ENCODE results near the gene SMDT1. TPM values are rescaled to one million over a fixed set of nuclear protein-coding genes. Genes with fewer than 3 reads are reported as not detected.
A peak's percentile ranks its signal among the peaks of the same experiment; 100 is the strongest.

Gene SMDT1, protein sequence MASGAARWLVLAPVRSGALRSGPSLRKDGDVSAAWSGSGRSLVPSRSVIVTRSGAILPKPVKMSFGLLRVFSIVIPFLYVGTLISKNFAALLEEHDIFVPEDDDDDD
- polyA plus RNA-seq (2011; rRNA removed) (26.7 and 27.1 TPM in 2 replicates), polyA plus RNA-seq (2017; fragmentation: RNase III; extraction: RNeasy Plus Mini Kit Qiagen cat#74134 plus additional on column Dnase treatment) (23.9 to 29.7 TPM (median 25.3 TPM) in 3 replicates), polyA minus RNA-seq (2011; rRNA and poly(A)+ RNA removed) (5.5 and 5.7 TPM in 2 replicates)
- 29.9 and 35.1 TPM in 2 replicates for polyA plus RNA-seq (2012; cell fraction: cytosol; rRNA removed)
- 11.6 and 13.6 TPM in 2 replicates for polyA plus RNA-seq (2012; cell fraction: nucleus; rRNA removed)

DNA sequence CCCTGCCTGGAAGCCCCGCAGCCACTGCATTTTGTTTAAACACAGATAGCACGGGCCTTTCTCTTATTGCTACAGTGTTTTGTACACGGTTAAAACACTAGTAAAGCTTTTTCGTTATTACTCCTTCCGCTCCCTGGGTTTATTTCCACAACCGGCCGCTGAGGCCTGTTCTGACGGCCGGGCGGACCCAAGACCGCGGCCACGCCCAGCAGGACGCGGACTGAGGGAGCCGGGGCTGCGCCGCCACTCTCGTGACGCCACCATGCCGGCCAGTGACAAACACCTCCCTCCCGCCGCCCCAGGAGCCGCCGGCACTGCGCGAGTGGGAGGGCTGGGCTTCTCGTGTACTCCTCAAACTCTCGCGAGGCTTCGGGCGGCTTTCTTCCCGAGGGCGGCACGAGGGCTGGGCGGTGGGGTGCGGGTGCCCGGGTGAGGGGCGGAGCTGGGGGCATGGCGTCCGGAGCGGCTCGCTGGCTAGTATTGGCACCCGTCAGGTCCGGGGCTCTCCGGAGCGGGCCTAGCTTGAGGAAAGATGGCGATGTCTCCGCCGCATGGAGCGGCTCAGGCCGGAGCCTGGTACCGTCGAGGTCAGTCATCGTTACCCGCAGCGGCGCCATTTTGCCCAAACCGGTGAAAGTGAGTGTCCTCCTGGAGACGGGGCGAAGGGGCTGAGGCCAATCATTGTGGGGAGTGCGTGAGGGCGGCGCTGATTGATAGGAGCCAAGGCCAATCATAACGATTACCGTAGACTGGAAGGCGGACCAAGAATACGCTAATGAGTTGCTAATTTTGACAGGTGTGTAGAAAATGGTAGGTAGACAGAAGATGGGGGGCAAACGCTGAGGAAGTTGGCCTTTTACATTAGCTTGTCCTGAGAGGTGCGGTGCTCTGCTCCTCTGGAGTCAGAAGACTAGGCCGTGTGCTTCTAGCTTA is at the start of gene SMDT1:
Gene SMDT1 (plus strand): TSS at position 382 of the 933 bp plus-strand sequence. CDS start 69 bp downstream, at position 451.
- Histone ChIP-seq H3K9me3 (peaks cover 7% of the 10 kb centered on the region; the same call in 1 of the 3 replicates), H3K4me1 (peaks cover 3% of the 10 kb centered on the region; the same call in 1 of the 3 replicates), H3K4me2 (peak within 1 kb of the TSS; percentile 74), H3K27ac (peak within 1 kb of the TSS; percentile 85 to 92), H3K4me3 (peak within 1 kb of the TSS; percentile 62)
- FAIRE-seq (no peak), ATAC-seq (peak; percentile 94 to 96), DNase-seq (ENCODE audit: low read depth in 1 of 2, low spot score in 1 of 2) (peak; percentile 97)
- ChIA-PET CTCF (interaction anchor here (0.6 to 4.4 kb wide), 5 partner anchors 11 to 383 kb away, joined by 3 to 23 read pairs (median 5); partner anchors contain the start of gene NDUFA6), POLR2A (interaction anchor here (0.6 to 1.7 kb wide), 7 partner anchors 9 to 365 kb away, joined by 3 to 18 read pairs (median 3); partner anchors contain the start of genes NAGA, NDUFA6 and WBP2NL)
- 5% methylated on average over 22 of the region's 71 CpGs for WGBS (ENCODE audit: missing lambda C conversion rate)
- 0 out of 2 replicates have a peak, but pooled peaks have one; percentile 46 for TF ChIP-seq ZSCAN20 (CRISPR knock-in tag; IDR thresholded peaks at IDR 0.05)
- TF ChIP-seq, protein P1, sequence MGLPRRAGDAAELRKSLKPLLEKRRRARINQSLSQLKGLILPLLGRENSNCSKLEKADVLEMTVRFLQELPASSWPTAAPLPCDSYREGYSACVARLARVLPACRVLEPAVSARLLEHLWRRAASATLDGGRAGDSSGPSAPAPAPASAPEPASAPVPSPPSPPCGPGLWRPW (IDR thresholded peaks at IDR 0.05) = no peak
- TF ChIP-seq CHD4 (IDR thresholded peaks at IDR 0.05; ENCODE audit: borderline replicate concordance) = no peak
- TF ChIP-seq ESRRA (IDR thresholded peaks at IDR 0.05; ENCODE audit: borderline replicate concordance, low read length) = no peak
- TF ChIP-seq CHD2 (IDR thresholded peaks at IDR 0.05; ENCODE audit: low read length, partially characterized antibody) = peak; percentile 86
- peak; percentile 70 for TF ChIP-seq PHF8 (IDR thresholded peaks at IDR 0.05; ENCODE audit: borderline replicate concordance, low read depth)
- peak; percentile 85 for TF ChIP-seq FOXS1 (CRISPR knock-in tag; IDR thresholded peaks at IDR 0.05)
- TF ChIP-seq MYC (IDR thresholded peaks at IDR 0.05; ENCODE audit: borderline replicate concordance, low read length) = peak; percentile 49; the same call in 1 of the 2 replicates
- peak; percentile 96 for TF ChIP-seq HOXB5 (CRISPR knock-in tag; IDR thresholded peaks at IDR 0.05)
- TF ChIP-seq, protein P2, sequence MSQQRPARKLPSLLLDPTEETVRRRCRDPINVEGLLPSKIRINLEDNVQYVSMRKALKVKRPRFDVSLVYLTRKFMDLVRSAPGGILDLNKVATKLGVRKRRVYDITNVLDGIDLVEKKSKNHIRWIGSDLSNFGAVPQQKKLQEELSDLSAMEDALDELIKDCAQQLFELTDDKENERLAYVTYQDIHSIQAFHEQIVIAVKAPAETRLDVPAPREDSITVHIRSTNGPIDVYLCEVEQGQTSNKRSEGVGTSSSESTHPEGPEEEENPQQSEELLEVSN (IDR thresholded peaks at IDR 0.05; ENCODE audit: borderline replicate concordance, low read depth) = peak; percentile 79; the same call in 1 of the 2 replicates
- 0 out of 2 replicates have a peak, but pooled peaks have one; percentile 12 for TF ChIP-seq MAZ (IDR thresholded peaks at IDR 0.05; ENCODE audit: borderline replicate concordance, low read depth, low read length)
- peak; percentile 64 for TF ChIP-seq POLR2A (IDR thresholded peaks at IDR 0.05; ENCODE audit: low read length)
- TF ChIP-seq, protein P3, sequence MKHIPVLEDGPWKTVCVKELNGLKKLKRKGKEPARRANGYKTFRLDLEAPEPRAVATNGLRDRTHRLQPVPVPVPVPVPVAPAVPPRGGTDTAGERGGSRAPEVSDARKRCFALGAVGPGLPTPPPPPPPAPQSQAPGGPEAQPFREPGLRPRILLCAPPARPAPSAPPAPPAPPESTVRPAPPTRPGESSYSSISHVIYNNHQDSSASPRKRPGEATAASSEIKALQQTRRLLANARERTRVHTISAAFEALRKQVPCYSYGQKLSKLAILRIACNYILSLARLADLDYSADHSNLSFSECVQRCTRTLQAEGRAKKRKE (CRISPR knock-in tag; IDR thresholded peaks at IDR 0.05; ENCODE audit: low read depth) = peak; percentile 96
- no peak for TF ChIP-seq MAFK (IDR thresholded peaks at IDR 0.05; ENCODE audit: partially characterized antibody)
- TF ChIP-seq REST (IDR thresholded peaks at IDR 0.05) = peak; percentile 79
- peak; percentile 78; the same call in 1 of the 2 replicates for TF ChIP-seq HEYL (CRISPR knock-in tag; IDR thresholded peaks at IDR 0.05)
- peak; percentile 66; the same call in 1 of the 2 replicates for TF ChIP-seq TP53 (CRISPR knock-in tag; IDR thresholded peaks at IDR 0.05)
- TF ChIP-seq, protein P4, sequence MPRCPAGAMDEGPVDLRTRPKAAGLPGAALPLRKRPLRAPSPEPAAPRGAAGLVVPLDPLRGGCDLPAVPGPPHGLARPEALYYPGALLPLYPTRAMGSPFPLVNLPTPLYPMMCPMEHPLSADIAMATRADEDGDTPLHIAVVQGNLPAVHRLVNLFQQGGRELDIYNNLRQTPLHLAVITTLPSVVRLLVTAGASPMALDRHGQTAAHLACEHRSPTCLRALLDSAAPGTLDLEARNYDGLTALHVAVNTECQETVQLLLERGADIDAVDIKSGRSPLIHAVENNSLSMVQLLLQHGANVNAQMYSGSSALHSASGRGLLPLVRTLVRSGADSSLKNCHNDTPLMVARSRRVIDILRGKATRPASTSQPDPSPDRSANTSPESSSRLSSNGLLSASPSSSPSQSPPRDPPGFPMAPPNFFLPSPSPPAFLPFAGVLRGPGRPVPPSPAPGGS (IDR thresholded peaks at IDR 0.05) = peak; percentile 58; the same call in 2 of the 3 replicates
- TF ChIP-seq, protein P5, sequence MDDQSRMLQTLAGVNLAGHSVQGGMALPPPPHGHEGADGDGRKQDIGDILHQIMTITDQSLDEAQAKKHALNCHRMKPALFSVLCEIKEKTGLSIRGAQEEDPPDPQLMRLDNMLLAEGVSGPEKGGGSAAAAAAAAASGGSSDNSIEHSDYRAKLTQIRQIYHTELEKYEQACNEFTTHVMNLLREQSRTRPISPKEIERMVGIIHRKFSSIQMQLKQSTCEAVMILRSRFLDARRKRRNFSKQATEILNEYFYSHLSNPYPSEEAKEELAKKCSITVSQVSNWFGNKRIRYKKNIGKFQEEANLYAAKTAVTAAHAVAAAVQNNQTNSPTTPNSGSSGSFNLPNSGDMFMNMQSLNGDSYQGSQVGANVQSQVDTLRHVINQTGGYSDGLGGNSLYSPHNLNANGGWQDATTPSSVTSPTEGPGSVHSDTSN (IDR thresholded peaks at IDR 0.05) = peak; percentile 94
- TF ChIP-seq, protein P6, sequence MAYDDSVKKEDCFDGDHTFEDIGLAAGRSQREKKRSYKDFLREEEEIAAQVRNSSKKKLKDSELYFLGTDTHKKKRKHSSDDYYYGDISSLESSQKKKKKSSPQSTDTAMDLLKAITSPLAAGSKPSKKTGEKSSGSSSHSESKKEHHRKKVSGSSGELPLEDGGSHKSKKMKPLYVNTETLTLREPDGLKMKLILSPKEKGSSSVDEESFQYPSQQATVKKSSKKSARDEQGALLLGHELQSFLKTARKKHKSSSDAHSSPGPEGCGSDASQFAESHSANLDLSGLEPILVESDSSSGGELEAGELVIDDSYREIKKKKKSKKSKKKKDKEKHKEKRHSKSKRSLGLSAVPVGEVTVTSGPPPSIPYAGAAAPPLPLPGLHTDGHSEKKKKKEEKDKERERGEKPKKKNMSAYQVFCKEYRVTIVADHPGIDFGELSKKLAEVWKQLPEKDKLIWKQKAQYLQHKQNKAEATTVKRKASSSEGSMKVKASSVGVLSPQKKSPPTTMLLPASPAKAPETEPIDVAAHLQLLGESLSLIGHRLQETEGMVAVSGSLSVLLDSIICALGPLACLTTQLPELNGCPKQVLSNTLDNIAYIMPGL (CRISPR knock-in tag; IDR thresholded peaks at IDR 0.05; ENCODE audit: borderline replicate concordance) = peak; percentile 52; the same call in 1 of the 2 replicates
- no peak for TF ChIP-seq KDM1A (IDR thresholded peaks at IDR 0.05; ENCODE audit: low read depth)
- no peak for TF ChIP-seq RARB (CRISPR knock-in tag; IDR thresholded peaks at IDR 0.05)
- TF ChIP-seq HOXA7 (CRISPR knock-in tag; IDR thresholded peaks at IDR 0.05) = no peak
- no peak for TF ChIP-seq FOSL2 (IDR thresholded peaks at IDR 0.05)
- TF ChIP-seq FOSL2 (CRISPR knock-in tag; IDR thresholded peaks at IDR 0.05) = no peak
- no peak for TF ChIP-seq EHMT2 (IDR thresholded peaks at IDR 0.05; ENCODE audit: low read depth)
- TF ChIP-seq NR3C1 (IDR thresholded peaks at IDR 0.05) = no peak
